Neutrophil (primary cell): ENCODE measurements around the gene IFNLR1.
"Not testable (repeated sequence)": the region's sequence is repeated elsewhere in the genome, so short reads cannot be mapped to it uniquely, and the experiment has no call there.

Experiments
- H3K27ac ChIP-seq: fragments of 200-600 bp; sonication (generic); 2 replicates; pipeline ENCODE4 v1.5.1; 2016; ENCODE audit warnings: mild to moderate bottlenecking, moderate library complexity
- H3K27me3 ChIP-seq: fragments of 200-600 bp; sonication (generic); 2 replicates; pipeline ENCODE4 v1.6.0; 2016; ENCODE audit warnings: mild to moderate bottlenecking
- H3K36me3 ChIP-seq: fragments of 200-600 bp; sonication (generic); 2 replicates; pipeline ENCODE4 v1.5.1; 2017
- H3K4me1 ChIP-seq, 2 experiments: fragments of 200-600 bp in 1 of 2; sonication (generic) in 1 of 2; 1 replicate in 1 of 2; 2 replicates in 1 of 2; pipeline versions ENCODE4 v1.5.1 to v1.6.1; 2013 to 2016; ENCODE audit warnings: low read depth in 1 of 2, low read length in 1 of 2, mild to moderate bottlenecking in 1 of 2, moderate library complexity in 1 of 2; ENCODE audit not compliant: control insufficient read depth in 1 of 2, insufficient read depth in 1 of 2
- H3K4me3 ChIP-seq, 2 experiments: fragments of 200-600 bp in 1 of 2; sonication (generic) in 1 of 2; 1 replicate in 1 of 2; 2 replicates in 1 of 2; pipeline ENCODE4 v1.5.1; 2013 to 2016; ENCODE audit warnings: low read depth in 1 of 2, low read length in 1 of 2, mild to moderate bottlenecking in 1 of 2, moderate library complexity in 1 of 2
- H3K9me3 ChIP-seq: fragments of 200-600 bp; sonication (generic); 2 replicates; pipeline ENCODE4 v1.5.1; 2016
- CTCF ChIP-seq: fragments of 200-600 bp; sonication (generic); IDR thresholded peaks from 2 replicates; pipeline ENCODE4 v1.5.1; 2016; ENCODE audit warnings: antibody characterized with exemption

IFNLR1 gene

GRCh38 chr1:24209097-24209496 is 22.0 kb upstream of the IFNLR1 start:
- Histone ChIP-seq H3K9me3 (no peaks in the 10 kb centered on the region), H3K27ac (no peak overlapping the region), H3K27me3 (peaks cover 27% of the 10 kb centered on the region), H3K4me3 (no peak overlapping the region), H3K36me3 (no peaks in the 10 kb centered on the region), H3K4me1 (no peaks in the 10 kb centered on the region)
- no peak for TF ChIP-seq CTCF

GRCh38 chr1:24207709-24208108 is 20.6 kb upstream of the IFNLR1 start:
- H3K27me3 ChIP-seq, result peaks cover 21% of the 10 kb centered on the region
- H3K4me3 ChIP-seq, result no peak overlapping the region
- TF ChIP-seq CTCF, result no peak

GRCh38 chr1:24207395-24207687 is 20.3 kb upstream of the IFNLR1 start:
- not testable (repeated sequence) for H3K27ac ChIP-seq, H3K4me3 ChIP-seq, H3K4me1 ChIP-seq, H3K9me3 ChIP-seq, H3K36me3 ChIP-seq
- H3K27me3 ChIP-seq, result peaks cover 21% of the 10 kb centered on the region

More at GRCh38 chr1:24207709-24208108, 20.6 kb upstream of the IFNLR1 start:
- H3K9me3 ChIP-seq, result no peaks in the 10 kb centered on the region
- no peak overlapping the region for H3K27ac ChIP-seq
- no peaks in the 10 kb centered on the region for H3K4me1 ChIP-seq
- no peaks in the 10 kb centered on the region for H3K36me3 ChIP-seq

- Histone ChIP-seq H3K27me3 (peaks cover 21% of the 10 kb centered on the region), H3K9me3 (no peaks in the 10 kb centered on the region), H3K27ac (no peak overlapping the region), H3K36me3 (no peaks in the 10 kb centered on the region), H3K4me1 (no peaks in the 10 kb centered on the region), H3K4me3 (no peak overlapping the region)
- TF ChIP-seq CTCF, result no peak
Measured at GRCh38 chr1:24206516-24207394, 19.7 kb upstream of the IFNLR1 start.

GRCh38 chr1:24206083-24206464 is 19.0 kb upstream of the IFNLR1 start:
- Histone ChIP-seq H3K4me1 (no peaks in the 10 kb centered on the region), H3K36me3 (no peaks in the 10 kb centered on the region), H3K9me3 (no peaks in the 10 kb centered on the region), H3K27ac (no peak overlapping the region), H3K27me3 (peaks cover 21% of the 10 kb centered on the region), H3K4me3 (no peak overlapping the region)
- no peak for TF ChIP-seq CTCF

GRCh38 chr1:24205345-24206082 is 18.4 kb upstream of the IFNLR1 start:
- Histone ChIP-seq H3K27ac (no peak overlapping the region), H3K4me1 (no peaks in the 10 kb centered on the region), H3K4me3 (no peak overlapping the region), H3K27me3 (peaks cover 21% of the 10 kb centered on the region), H3K36me3 (no peaks in the 10 kb centered on the region), H3K9me3 (no peaks in the 10 kb centered on the region)
- TF ChIP-seq CTCF, result no peak
